Measurements from ENCODE around the gene SLC38A8. TPM values are rescaled to one million over a fixed set of nuclear protein-coding genes. Genes with fewer than 3 reads are reported as not detected.

SLC38A8 gene
- total RNA-seq, 4 donors from 2014 or later = not detected

DNA sequence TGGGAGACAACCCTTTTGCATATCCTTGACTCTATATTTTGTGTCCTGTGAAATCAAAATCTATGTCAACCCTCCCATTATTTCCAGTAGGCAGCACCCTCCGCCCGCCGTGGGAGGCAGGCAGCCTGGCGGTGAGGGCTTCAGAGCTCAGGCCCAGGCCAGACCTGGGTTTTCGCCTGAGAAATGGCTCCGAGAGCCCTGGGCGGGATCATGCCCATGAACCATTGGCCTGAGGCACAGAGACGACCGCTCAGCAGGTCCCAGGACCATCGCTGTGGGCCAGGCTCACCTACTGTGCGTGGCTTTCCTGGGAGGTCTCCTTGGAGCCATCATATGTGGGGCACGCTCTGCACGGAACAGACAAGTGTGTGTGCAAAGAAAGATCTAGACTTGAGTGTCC is 6.3 kb upstream of the SLC38A8 start:
- H3K27me3 ChIP-seq = no peaks in the 10 kb centered on the region
- H3K9me3 ChIP-seq = no peaks in the 10 kb centered on the region
- 94 to 95% methylated on average over 11 to 13 of the region's 13 CpGs for WGBS, 2 donors
- no peaks in the 10 kb centered on the region for H3K4me1 ChIP-seq
- H3K27ac ChIP-seq = no peak overlapping the region
- TF ChIP-seq POLR2A (IDR thresholded peaks at IDR 0.05) = no peak
- TF ChIP-seq, protein P1, sequence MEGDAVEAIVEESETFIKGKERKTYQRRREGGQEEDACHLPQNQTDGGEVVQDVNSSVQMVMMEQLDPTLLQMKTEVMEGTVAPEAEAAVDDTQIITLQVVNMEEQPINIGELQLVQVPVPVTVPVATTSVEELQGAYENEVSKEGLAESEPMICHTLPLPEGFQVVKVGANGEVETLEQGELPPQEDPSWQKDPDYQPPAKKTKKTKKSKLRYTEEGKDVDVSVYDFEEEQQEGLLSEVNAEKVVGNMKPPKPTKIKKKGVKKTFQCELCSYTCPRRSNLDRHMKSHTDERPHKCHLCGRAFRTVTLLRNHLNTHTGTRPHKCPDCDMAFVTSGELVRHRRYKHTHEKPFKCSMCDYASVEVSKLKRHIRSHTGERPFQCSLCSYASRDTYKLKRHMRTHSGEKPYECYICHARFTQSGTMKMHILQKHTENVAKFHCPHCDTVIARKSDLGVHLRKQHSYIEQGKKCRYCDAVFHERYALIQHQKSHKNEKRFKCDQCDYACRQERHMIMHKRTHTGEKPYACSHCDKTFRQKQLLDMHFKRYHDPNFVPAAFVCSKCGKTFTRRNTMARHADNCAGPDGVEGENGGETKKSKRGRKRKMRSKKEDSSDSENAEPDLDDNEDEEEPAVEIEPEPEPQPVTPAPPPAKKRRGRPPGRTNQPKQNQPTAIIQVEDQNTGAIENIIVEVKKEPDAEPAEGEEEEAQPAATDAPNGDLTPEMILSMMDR (IDR thresholded peaks at IDR 0.05) = no peak
- peaks cover 10 to 20% of the 10 kb centered on the region in 2 donors for H3K36me3 ChIP-seq
- no peak for DNase-seq
- intact Hi-C loops (cut with DNase I) = no loop called here
- H3K4me3 ChIP-seq (replicated peaks in 1 of 3) = no peak overlapping the region

DNA sequence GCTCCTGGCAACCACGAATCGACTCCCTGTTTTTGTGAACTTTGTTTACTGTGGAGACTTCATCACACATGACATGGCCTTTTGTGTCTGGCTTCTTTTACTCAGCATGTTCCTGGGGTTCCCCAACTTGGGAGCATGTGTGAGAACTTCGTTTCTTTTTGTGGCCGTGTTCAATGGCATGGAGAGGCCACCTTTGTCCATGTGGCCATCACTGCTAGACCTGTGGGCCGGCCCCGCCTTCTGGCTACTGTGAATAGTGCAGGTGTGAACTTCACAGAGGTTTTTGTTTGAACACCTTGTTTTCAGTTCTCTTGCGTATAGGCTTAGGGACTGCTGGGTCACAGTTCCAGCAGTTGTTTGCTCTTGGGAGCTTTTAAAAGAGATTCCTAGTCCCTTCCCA is 5.7 kb upstream of the SLC38A8 start:
- no peaks in the 10 kb centered on the region for H3K27me3 ChIP-seq
- TF ChIP-seq POLR2A (IDR thresholded peaks at IDR 0.05) = no peak
- TF ChIP-seq, protein P1 (IDR thresholded peaks at IDR 0.05) = no peak
- H3K4me1 ChIP-seq = peaks cover 0 to 3% of the 10 kb centered on the region in 2 donors
- no peaks in the 10 kb centered on the region for H3K9me3 ChIP-seq
- intact Hi-C loops (cut with DNase I) = no loop called here
- 82 to 88% methylated on average over 7 of the region's 7 CpGs for WGBS, 2 donors
- H3K36me3 ChIP-seq = peaks cover 6 to 15% of the 10 kb centered on the region in 2 donors
- DNase-seq = no peak
- no peak overlapping the region for H3K4me3 ChIP-seq (replicated peaks in 1 of 3)
- no peak overlapping the region for H3K27ac ChIP-seq

DNA sequence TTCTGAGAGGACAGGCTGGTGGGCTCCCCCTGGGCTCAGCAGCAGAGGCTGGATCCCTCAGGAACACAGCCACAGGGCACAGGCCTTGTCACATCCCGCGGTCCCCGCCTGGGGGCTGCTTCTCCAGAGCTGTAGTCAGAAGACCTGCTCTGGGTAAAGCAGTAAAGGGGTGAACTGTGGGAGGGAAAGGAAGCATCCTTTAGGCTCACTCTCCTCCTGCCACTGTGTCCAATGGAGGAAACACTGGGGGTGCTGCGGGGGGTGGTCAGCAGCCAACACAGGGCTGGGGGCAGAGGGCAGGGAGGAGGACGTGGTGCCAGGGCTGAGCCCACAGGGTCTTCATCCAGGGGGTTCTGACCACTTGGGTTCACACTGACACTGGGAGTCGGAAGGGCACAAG is 5.0 kb upstream of the SLC38A8 start:
- TF ChIP-seq, protein P1 (IDR thresholded peaks at IDR 0.05) = no peak
- TF ChIP-seq POLR2A (IDR thresholded peaks at IDR 0.05) = no peak
- WGBS, 2 donors = 87 to 96% methylated on average over 4 to 6 of the region's 6 CpGs
- Histone ChIP-seq H3K36me3 (peaks cover 5 to 10% of the 10 kb centered on the region in 2 donors), H3K9me3 (no peaks in the 10 kb centered on the region), H3K4me3 (replicated peaks in 1 of 3) (no peak overlapping the region), H3K4me1 (peaks cover 0 to 9% of the 10 kb centered on the region in 2 donors), H3K27ac (no peak overlapping the region), H3K27me3 (no peaks in the 10 kb centered on the region)
- no peak for DNase-seq
- intact Hi-C loops (cut with DNase I) = no loop called here

DNA sequence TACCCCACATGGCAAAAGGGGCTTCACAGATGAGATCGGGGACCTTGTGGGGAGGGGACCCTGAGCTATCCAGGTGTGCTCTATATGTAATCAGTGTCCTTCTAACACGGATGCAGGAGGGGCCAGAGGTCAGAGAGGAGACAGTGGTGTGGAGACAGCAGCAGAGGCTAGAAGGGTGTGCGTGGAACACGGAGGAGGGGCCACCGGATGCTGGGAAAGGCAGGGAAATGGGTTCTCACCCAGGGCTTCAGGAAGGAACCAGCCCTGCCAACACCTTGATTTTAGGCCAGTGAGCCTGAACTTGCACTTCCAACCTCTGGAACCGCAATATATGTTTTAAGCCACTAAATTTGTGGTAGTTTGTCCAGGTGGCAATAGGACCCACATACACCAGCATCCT is 4.6 kb upstream of the SLC38A8 start:
- Histone ChIP-seq H3K4me3 (replicated peaks in 1 of 3) (no peak overlapping the region), H3K9me3 (no peaks in the 10 kb centered on the region), H3K4me1 (peaks cover 0 to 10% of the 10 kb centered on the region in 2 donors), H3K27me3 (no peaks in the 10 kb centered on the region), H3K27ac (no peak overlapping the region), H3K36me3 (peaks cover 3 to 6% of the 10 kb centered on the region in 2 donors)
- 90 to 94% methylated on average over 6 of the region's 6 CpGs for WGBS, 2 donors
- TF ChIP-seq, protein P1 (IDR thresholded peaks at IDR 0.05) = no peak
- no peak for TF ChIP-seq POLR2A (IDR thresholded peaks at IDR 0.05)
- no peak for DNase-seq
- intact Hi-C loops (cut with DNase I) = no loop called here

DNA sequence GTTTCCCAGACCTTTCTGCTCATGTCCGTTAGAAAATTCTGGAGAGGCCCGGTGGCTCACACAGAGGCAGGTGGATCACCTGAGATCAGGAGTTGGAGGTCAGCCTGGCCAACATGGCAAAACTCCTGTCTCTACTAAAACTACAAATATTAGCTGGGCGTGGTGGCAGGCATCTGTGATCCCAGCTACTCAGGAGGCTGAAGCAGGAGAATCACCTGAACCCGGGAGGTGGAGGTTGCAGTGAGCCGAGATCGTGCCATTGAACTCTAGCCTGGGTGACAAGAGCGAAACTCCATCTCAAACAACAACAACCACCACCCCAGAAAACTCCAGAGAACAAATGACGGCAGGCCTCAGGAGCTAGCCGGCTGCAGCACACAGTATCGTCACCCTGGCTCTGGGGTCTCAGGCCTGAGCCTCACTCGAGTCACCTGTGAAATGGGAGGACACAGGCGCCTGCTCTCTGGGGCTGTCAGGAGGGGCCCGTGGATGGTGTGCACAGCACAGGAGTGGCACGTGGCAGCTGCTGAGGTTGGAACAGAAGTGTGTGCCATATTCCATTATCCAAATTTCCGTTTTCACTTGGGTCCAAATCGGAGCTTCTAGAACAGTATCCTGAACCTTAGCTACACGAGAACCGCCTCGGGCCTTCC is 3.3 kb upstream of the SLC38A8 start:
- Histone ChIP-seq H3K9me3 (no peaks in the 10 kb centered on the region), H3K4me1 (peaks cover 0 to 10% of the 10 kb centered on the region in 2 donors), H3K36me3 (peaks cover 0 to 4% of the 10 kb centered on the region in 2 donors), H3K4me3 (replicated peaks in 1 of 3) (no peak overlapping the region), H3K27me3 (no peaks in the 10 kb centered on the region), H3K27ac (no peak overlapping the region)
- no peak for DNase-seq
- 91 to 95% methylated on average over 19 of the region's 19 CpGs for WGBS, 2 donors
- no peak for TF ChIP-seq POLR2A (IDR thresholded peaks at IDR 0.05)
- TF ChIP-seq, protein P1 (IDR thresholded peaks at IDR 0.05) = no peak
- intact Hi-C loops (cut with DNase I) = no loop called here

Data from thyroid gland (tissue), 4 donors.